G401.6 (cell line): Measurements from ENCODE around the gene RELT.

ENCODE experiments used
- FAIRE-seq: peaks from 2 replicates; lab custom pipeline; 2012; peaks lifted over from hg19 to GRCh38; lab: Jason Lieb, UNC

Gene RELT

DNA sequence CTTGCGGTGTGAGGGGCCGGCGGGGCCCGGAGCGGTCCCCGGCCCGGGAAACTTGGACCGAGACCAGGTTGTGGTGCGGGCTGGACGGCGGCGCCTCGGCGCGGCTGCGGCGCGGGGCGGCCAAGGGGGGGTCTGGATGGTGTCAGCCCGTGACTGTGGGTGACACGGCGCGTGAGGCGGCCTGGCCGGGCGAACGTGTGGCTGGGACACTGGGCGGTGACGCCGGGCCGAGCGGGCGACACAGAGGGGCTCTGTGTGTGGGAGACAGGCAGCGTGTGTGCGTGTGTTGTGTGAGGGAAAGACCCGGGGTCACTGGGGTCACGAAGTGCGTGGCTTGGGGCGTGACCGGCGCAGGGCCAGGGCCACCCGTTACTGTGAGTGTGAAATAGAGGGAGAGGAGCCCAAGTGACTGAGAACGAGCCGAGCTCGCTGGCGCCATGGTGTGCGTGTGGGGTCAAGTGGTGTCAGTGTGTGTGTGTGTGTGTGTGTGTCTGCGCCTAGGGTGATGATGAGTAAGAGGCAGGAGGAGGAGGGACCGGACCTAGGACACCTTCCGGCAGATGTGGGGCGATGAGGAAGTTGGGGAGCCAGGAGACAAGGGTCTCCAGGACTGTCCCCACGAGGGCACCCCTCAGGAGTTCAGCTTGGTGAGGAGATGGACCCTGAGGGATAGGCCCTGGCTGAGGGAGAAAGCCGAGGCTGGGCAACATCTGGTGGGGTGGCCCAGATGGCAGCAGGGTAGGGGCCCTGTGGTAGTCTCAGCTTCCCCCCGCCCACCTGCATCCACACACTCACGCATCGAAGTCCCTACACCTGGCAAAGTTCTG lies 817 bp downstream of the RELT start:
- FAIRE-seq, result no peak

DNA sequence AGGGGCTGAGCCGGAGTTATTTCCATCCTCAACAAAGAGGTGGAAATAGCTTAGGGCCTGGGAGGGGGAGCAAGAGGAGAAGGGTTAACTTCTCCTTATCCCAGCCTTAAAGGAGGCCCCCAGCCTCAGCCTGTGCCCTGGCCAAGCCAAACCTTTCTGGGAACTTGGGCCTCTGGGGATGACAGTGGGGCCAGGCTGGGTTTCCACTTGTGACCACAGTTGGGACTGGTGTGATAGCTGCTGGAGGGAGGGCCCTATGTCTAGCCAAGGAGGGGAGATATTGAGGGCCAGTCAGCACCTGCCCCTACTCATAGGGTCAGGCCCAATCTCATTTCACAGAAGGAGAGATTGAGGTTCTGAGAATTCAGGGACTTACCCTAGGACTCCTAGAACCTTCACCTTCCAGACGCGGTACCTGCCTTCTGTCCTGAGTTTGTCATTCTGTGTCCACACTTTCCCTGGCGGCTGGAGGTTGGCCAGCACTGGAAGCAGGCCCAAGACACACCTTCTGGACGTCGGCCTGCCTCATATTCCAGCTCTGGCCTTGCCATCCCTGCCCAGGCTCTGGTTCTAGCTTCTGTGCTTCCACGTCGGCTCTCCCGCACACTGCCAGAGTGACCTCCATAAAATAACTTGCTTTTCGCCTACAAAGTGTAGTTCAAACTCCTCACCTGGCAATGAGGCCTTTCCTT lies 3.1 kb downstream of the RELT start:
- no peak for FAIRE-seq

DNA sequence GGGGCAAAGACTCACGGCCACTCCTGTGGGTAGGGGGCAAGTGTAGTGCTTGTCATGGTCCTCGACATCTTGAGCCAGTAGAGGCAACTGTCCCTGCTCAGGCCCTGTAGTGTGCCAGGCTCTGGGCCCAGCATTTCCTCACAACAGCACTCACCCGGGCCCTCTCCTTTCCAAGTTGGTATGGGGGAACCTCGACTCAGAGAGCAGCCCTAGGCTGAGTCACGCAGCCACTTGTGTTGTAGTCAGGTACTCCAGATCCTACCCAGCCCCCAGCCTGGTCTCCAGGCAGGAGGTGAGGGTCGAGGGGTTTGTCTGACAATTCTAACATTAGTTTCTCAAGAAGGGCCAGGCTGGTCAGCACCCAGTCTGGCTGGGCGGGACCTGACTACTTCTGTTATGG lies 4.1 kb downstream of the RELT start:
- no peak for FAIRE-seq

DNA sequence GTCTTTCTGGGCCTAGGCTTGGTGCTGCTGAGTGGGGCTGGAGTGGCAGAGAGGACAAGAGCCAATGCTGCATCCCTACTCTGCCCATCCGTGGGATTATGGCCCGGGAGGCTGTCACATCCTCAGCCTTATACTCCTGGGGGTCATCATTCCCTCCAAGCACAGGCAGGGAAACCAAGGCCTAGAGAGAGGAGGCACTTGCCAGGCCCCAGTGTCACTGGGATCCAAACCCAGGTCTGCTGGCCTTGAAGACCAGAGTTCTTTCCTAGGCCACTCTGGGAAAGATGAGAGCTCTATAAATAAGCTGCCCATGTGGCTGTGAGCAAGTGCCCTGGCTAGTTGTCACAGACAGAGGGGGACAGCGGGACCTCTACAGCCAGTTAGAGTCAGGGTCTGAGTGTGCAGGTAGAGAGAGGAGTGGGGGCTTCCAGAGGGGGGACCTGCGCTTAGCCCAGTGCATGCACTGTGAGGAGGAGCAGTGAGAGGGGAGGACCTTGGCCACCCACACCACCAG lies 4.8 kb downstream of the RELT start:
- FAIRE-seq, result no peak

DNA sequence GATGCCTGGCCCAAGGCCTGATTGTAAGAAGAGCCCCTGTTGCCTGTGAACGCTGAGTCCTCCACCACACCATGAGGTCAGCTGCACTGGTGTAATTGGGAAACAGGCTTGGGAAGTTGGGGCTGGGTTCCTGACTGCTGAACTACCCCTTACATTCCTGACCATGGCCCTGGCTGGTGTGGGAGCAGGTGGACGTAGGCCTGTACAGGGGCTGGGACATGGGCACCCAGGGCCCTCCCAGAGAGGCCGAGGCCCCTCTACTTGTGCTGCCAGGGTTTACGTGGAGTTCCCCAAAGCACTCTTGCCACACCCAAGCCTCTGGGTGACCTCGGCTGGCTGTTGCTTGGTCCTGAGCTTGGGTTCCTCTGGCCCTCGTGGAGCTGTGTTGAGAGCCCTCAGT lies 5.4 kb downstream of the RELT start:
- FAIRE-seq, result no peak

DNA sequence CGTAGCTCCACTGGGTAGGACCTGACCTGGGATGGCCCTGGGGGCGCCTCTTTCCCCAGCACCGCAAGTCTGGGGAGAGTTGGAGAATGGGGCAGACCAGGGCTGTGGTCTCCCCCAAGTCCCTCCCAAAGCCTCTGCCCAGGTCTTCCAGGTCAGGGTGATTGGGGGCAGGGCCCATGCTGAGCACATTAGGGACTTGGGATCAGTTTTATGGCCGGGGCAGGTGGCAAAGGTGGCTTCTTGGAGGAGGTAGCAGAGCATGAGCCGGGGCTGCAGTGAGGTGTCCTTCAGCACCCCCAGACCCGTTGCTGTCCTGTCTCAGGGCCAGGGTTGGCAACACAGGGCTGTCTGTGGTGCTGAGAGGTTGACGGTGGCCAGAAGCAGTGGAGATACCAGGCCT lies 6.0 kb downstream of the RELT start:
- FAIRE-seq, result no peak

DNA sequence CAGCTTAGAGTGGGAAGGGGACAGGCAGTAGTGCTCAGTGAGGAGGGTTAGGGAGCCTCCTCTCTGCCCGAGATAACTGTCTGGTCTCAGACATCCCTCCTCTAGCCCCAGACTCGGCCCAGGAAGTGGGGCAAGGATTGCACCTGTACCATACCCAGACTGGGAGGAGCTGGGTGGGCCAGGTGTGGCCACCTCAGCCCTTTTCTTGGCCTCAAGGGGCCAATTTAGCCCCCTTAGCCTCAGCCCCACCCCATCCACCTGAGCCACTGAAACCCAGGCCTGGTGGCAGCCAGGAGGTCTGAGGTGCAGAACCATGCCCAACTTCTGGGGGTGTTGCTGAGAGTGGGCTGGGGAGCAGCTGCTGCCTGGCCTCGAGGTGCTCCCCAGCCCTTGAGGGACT lies 6.5 kb downstream of the RELT start:
- no peak for FAIRE-seq

DNA sequence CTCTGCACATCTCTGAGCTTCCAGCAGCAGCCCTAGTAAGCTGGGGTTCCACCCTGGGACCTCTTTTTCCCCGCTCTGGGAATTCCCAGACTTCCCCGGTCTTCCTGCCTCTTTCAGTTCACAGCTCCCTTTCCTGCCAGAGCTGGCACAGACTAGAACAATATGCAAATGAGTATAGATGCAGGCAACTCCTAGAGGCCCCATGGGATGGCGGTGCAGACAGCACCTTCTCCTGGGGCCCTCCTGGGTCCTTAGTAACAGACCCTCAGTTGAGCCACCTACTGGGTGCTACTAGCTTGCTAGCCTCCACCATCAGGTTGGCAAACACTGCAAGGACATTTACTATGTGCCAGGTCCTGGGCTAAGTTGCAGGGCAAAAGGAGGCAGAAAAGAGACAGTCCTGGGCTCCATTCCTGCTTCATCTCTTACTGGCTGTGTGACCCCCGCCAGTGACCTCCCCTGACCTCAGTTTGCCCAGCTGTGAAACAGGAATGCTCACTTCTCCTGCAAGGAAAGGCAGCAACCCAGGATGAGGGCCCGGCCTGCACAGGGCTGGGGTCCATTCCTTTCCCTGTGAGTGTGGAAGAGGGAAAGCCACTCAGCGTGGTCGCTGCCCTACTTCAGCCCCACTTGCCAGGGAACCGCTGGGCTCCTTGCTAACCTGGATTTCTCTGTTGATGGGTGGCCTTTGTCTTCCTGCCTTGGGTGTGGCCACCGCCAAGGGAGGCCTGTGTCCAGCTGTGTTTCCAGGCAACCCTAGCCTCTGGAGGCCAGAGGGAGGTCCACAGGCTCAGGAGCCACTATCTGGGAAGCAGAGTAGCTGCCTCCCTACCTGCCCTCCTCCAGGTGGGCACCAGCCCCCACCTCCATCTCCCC lies 7.3 kb downstream of the RELT start:
- FAIRE-seq, result no peak

DNA sequence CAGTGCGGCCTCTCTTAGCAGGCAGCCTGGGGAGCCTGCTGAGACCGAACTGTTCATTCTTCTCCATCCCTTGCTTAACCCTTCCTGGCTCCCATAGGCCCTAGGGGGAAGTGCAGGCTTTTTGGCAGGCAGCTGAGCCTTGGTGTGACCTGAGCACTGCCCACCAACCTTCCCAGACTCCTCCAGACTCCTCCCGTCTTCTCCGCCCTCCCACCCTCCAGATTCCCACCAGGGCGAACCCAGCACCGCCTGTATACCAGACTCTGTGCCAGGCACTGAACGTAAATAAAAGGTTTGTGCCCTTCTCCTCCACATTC lies 7.9 kb downstream of the RELT start:
- no peak for FAIRE-seq

DNA sequence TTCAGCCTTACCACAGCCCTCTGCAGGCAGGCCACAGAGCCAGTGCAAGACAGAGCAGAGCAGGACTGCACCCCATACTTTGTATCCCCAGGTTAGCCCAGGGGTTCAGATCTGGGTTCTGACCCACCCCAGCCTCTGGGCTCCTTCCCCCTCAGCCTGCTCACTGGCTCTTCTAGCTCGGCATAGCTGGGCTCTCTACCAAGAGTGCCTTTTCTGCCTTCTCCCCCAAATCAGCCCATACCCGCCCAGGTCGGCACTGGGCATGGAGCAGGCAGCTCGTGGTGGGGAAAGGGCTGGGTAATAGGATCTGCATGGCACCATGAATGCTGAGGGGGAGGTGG lies 8.3 kb downstream of the RELT start:
- no peak for FAIRE-seq

DNA sequence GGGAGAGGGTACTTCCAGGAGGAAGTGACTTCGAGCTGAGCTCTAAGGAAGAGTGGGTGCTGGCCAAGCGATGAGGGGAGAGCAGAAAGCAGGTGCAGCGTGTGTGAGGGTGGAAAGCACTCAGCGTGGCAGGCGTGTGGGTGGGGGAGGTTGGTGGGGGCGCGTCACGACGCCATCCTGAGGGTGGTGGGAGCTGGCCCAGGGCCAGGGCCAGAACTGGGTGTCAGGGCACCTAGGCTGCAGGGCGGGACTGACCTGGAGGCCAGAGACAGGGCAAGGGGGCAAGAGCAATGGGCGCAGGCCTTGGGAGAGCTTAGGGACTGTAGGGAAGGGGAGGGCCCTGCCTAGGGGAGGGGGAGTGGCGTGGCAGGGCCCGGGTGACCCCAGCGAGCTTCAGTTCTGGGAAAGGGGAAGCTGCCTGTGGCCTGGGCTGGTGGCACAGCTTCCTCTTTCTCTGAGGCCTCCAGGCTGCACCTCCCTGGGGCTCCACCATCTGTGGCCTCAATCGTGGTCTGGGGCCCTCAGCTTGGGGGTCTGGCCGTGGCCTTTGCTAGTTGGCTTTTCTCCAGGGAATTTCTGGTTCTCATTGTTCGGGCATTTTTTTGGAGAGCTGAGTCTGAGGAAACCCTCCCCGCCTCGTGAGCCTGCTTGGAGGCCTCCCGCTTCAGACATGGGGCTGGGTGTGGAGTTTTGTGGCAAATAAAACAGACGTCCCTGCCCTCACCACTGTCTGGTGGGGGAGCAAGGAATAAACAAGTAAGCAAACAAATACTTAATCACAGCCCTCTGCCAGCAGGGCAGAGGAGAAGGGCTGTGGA lies 8.9 kb downstream of the RELT start:
- FAIRE-seq, result no peak

DNA sequence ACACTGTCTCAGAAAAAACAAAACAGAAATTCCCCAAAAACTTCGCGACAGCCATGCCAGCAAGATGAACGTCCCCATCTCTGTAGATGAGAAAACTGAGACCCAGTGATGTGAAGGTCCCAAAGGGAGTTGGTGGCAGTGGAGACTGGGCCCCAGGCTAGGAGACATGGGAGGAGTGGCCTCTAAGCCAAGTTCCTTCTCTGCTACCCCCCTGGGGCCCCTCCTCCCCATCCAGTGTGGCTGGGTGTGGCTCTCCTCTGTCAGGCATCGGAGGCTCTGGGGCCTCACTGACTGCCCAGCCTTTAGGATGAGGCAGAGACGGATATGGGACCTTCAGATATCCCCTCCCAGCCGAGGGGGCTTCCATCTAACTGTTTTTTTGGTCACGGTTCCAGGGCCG lies 9.8 kb downstream of the RELT start:
- FAIRE-seq, result no peak

DNA sequence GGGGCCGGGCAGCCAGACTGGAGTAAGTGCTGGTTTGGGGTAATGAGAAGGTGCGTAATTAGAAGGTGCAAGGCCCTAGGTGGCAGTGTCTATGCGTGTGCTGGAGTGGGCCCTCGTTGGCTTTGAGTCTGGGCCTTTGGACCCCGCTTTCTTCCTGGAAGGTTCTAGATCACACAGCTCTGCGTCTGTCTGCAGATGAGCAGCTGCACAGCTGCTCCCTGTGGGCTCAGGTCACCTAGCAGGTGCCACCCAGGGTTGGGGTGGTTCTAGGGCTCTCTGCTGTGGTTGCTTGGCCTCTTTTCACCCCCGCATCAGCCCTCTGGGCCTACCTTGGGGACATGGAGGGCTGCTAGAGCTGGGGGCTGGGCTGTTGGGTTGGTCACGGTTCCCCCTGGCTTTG lies 10.3 kb downstream of the RELT start:
- FAIRE-seq, result no peak

DNA sequence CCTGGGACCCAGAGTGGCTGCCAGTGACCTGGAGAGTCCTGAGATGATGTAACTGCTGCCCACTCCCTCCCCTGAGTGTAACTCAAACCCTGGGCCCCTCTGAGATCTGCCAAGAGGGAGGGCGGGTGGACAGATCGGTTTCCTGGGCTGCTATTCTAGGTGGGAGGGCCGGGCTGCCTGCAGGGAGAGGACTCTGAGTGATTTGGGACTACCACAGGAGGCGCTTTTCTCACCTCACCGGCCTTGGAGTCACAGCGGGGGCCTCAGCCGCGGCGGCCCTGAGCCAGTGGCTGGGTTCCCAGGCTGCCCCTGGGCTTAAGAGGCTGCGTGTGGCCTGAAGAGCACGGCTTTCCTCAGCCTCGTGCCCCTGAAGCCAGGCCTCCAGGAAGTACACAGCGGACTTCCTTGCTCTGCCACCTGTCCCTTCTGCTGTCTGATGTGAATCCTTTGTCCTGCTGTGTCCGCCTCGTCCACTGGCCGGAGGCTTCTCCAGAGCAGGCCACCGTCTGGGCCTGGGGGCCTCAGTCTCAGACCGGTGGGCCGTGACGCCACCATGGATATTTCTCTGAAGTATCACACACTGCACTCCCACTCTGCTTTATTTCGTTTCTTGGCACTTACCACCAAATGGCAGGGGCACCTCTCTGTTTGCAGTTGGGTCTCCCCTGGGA lies 11.5 kb downstream of the RELT start:
- FAIRE-seq, result no peak

DNA sequence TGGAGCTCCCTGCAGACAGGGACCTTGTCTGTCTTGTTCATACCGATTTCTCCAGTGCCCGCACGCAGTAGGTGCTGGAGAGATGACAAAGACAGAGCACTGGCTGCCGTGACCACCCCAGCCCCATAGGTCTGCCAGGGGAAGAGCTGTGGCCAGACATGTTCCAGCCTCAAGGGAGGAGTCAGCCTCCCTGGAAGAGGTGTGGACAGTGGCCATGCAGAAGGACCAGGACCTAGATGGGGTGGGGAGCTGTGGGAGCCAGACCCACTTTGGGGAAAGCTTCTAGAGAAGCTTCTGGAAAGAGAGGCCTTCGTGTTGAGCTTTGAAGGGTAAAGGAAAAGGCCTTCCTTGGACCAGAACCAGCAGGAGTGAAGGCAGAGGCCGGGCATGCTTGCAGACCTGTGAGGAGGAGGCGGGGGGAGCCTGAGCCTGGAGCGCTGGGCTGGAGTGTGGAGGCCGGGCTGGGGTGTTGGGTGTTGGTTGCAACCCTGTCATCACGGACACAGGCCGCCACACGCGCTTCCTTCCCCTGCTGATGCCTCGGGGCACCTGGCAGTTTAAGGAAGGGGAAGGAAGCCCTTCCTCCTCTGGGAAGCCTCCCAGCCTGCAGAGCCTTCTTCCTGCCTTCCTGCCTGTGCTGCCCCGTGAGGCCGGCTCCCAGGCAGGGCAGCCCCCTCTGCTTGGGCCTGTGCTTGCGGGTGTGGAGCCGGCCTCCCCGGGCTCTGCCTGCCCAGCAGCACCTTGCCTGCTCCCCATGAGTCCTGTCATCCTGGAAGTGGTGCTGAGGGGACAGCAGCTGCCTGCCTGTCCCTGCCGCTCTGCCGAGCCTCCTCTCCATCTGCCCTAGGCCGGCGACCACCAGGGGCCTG lies 12.3 kb downstream of the RELT start:
- FAIRE-seq, result no peak

DNA sequence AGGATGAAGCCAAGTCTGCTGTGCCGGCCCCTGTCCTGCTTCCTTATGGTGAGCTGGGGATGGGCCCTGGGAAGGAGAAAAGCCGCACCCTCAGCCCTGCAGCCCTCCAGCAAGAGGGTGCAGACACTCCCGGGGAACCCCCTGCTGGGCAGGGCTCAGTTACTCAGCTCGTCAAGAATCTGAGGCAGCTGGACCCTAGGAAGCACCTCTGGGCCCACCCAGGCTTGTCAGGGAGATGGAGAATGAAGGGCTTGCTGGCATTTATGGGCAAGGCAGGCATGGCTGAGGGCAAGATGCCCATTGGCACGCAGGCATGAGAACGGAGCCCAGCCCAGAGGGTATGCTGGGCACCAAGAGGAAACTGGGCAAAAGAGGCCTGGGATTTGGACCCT lies 12.9 kb downstream of the RELT start:
- FAIRE-seq, result no peak

DNA sequence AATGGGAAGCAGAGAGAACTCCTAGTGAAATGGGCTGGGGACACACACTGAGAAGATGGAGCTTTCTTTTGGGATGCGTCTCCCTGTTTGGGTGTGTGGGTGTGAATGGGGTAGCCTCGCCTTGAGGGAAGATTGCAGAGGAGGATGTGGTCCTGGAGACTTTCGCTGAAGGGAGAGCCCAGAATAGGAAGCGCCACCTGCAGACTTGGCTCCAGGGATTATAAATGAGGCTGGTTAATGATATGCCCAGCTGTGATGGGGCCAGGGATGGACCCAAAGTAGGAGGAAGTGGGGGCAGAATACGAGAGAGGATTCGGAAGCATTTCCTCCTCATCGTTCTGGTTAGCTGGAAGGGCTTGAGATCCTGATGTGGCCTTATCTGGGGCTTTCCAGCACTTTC lies 13.7 kb downstream of the RELT start:
- FAIRE-seq, result no peak

DNA sequence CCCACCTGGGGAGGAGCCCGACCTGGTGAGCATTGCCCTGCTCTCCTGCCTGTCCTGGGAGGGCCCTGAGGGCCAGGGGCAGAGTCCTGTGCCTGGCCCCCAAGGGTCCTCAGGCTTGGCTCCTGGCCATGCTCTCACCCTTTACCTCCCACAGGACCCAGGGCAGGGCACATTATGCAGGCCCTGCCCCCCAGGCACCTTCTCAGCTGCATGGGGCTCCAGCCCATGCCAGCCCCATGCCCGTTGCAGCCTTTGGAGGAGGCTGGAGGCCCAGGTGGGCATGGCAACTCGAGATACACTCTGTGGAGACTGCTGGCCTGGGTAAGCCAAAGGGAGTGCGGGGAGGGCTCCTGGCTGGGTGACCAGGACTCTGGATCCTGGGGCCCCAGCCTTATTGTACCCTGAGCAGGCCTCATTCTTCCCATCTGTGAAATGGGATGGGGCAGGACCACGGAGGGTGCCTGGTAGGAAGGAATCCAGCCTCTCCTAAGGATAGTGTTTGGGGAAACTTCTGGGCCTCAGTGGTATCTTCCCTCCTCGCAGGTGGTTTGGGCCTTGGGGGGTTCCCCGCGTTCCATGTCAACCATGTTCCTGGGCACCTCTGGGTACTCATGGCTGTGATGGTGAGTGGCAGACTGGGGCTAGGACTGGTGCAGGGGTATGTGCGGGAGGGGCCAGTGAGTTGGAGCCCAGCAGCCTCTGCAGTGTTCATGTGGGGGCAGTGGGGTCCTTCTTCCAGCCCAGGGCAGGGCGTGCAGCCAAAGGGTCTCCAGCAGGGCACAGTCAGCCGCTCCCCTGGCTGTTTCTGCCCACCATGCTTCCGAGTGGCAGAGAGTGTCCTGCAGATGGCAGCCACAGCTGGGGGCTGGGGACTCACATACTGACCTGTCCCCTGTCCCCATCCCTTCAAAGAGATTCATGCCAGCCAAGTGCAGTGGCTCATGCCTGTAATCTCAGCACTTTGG lies 14.7 kb downstream of the RELT start:
- no peak for FAIRE-seq

DNA sequence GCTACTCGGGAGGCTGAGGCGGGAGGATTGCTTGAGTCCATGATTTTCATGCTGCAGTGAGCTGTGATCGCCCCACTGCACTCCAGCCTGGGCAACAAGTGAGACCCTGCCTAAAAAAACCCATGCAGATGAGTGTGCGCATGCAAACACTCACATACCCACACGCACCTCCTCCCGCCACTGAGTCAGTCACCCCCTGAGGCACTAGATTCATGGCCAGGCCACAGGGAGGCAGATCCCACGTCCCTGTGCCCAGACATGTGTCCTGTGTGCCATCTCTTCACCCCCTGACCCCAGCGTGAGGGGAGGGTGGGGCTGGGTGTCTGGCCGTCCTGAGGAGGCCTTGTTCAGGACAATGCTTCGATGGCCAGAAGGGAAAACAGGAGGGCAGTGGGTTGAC lies 15.5 kb downstream of the RELT start:
- no peak for FAIRE-seq
